Stimulated activated CD8-positive, alpha-beta memory T cell treated with anti-CD3 and anti-CD28 coated beads, Interleukin-15, amount 100 ng/mL, for 4 hours (primary cell): ENCODE data around the gene REXO1.
"Not testable (repeated sequence)": the region's sequence is repeated elsewhere in the genome, so short reads cannot be mapped to it uniquely, and the experiment has no call there.

Experiments used
- DNase-seq, 2 donors: peaks; one replicate each; pipeline ENCODE4 v3.0.0-alpha.2; 2020; ENCODE audit warnings: low read depth in 2 of 2

Gene REXO1

GRCh38 chr19:1814391-1814790 is 33.9 kb downstream of the REXO1 start:
- no peak for DNase-seq

GRCh38 chr19:1813192-1814182 is 34.8 kb downstream of the REXO1 start:
- DNase-seq: no peak

GRCh38 chr19:1812426-1813191 is 35.7 kb downstream of the REXO1 start:
- DNase-seq: peak; percentile 57 to 63

GRCh38 chr19:1811942-1812425 is 36.3 kb downstream of the REXO1 start, which contains the start of gene ATP8B3:
ATP8B3 (minus strand) TSS chr19:1812276; CDS start chr19:1811736, 540 bp downstream.
- no peak for DNase-seq

GRCh38 chr19:1811472-1811894 is 36.8 kb downstream of the REXO1 start:
- peak; percentile 15 to 26 for DNase-seq

- no peak for DNase-seq
Observed at GRCh38 chr19:1810439-1811160, 37.7 kb downstream of the REXO1 start.

- DNase-seq: no peak
Observed at GRCh38 chr19:1809678-1810077, 38.6 kb downstream of the REXO1 start.

GRCh38 chr19:1808395-1808731 is 39.9 kb downstream of the REXO1 start:
- no peak for DNase-seq

- no peak for DNase-seq
Observed at GRCh38 chr19:1807695-1808394, 40.4 kb downstream of the REXO1 start.

GRCh38 chr19:1807030-1807694 is 41.1 kb downstream of the REXO1 start:
- no peak for DNase-seq

- no peak for DNase-seq
Observed at GRCh38 chr19:1806184-1807029, 41.9 kb downstream of the REXO1 start.

GRCh38 chr19:1805401-1806183 is 42.7 kb downstream of the REXO1 start:
- no peak for DNase-seq

- DNase-seq: no peak
Observed at GRCh38 chr19:1804858-1805257, 43.4 kb downstream of the REXO1 start.

- DNase-seq: no peak
Observed at GRCh38 chr19:1799695-1800342, 48.5 kb downstream of the REXO1 start.

- not testable (repeated sequence) for DNase-seq
Observed at GRCh38 chr19:1797313-1797712, 51.0 kb downstream of the REXO1 start.

GRCh38 chr19:1796395-1797142 is 51.7 kb downstream of the REXO1 start:
- no peak for DNase-seq

GRCh38 chr19:1794424-1795172 is 53.7 kb downstream of the REXO1 start:
- DNase-seq: no peak
